Spleen (tissue), 11 donors: Measurements from ENCODE around the gene IL6R. TPM values are rescaled to one million over a fixed set of nuclear protein-coding genes. Genes with fewer than 3 reads are reported as not detected.
A peak's percentile ranks its signal among the peaks of the same experiment; 100 is the strongest.

Experiments used
- DNase-seq: peaks from one replicate; pipeline ENCODE4 v3.0.0-alpha.2; 2020
- H3K27ac ChIP-seq, 8 donors: fragments of 200-600 bp; sonication (generic) in 7 of 8; 1 replicate in 4 of 8; 2 replicates in 4 of 8; pipeline versions ENCODE4 v1.5.0 to v1.8.0; 2016 to 2021; ENCODE audit warnings: inconsistent platforms in 4 of 8, mild to moderate bottlenecking in 4 of 8, moderate library complexity in 1 of 8
- H3K27me3 ChIP-seq, 7 donors: fragments of 200-600 bp; sonication (generic) in 6 of 7; replicated peaks in 1 of 7; 1 replicate in 4 of 7; 2 replicates in 3 of 7; pipeline versions ENCODE4 v1.5.0 to v1.8.0; 2016 to 2021; ENCODE audit warnings: inconsistent platforms in 3 of 7, mild to moderate bottlenecking in 1 of 7
- H3K36me3 ChIP-seq, 6 donors: fragments of 200-600 bp; sonication (generic) in 5 of 6; 1 replicate in 4 of 6; 2 replicates in 2 of 6; pipeline versions ENCODE4 v1.5.0 to v1.8.0; 2016 to 2021; ENCODE audit warnings: inconsistent platforms in 2 of 6
- H3K4me1 ChIP-seq, 6 donors: fragments of 200-600 bp; sonication (generic) in 5 of 6; 1 replicate in 3 of 6; 2 replicates in 3 of 6; pipeline versions ENCODE4 v1.5.0 to v1.8.0; 2016 to 2021; ENCODE audit warnings: inconsistent platforms in 3 of 6
- H3K4me3 ChIP-seq, 8 donors: fragments of 200-600 bp; sonication (generic) in 7 of 8; 1 replicate in 4 of 8; 2 replicates in 4 of 8; pipeline versions ENCODE4 v1.5.0 to v1.8.0; 2016 to 2021; ENCODE audit warnings: inconsistent platforms in 4 of 8, mild to moderate bottlenecking in 4 of 8, moderate library complexity in 2 of 8
- H3K9me3 ChIP-seq, 8 donors: fragments of 200-600 bp; sonication (generic) in 7 of 8; 1 replicate in 4 of 8; 2 replicates in 4 of 8; pipeline versions ENCODE4 v1.5.0 to v1.8.0; 2016 to 2021; ENCODE audit warnings: inconsistent platforms in 4 of 8
- CTCF ChIP-seq, 11 experiments: fragments of 200-600 bp in 7 of 11; fragments of 450-650 bp in 4 of 11; sonication (generic) in 4 of 11; IDR thresholded peaks in 8 of 11; conservative IDR thresholded peaks in 3 of 11; 1 replicate in 7 of 11; 2 replicates in 4 of 11; pipeline versions ENCODE4 v1.4.0 to v1.8.0; 2016 to 2021; ENCODE audit warnings: antibody characterized with exemption in 11 of 11, inconsistent platforms in 4 of 11, mild to moderate bottlenecking in 1 of 11
- POLR2A ChIP-seq, 3 donors: fragments of 450-650 bp; IDR thresholded peaks; one replicate each; pipeline ENCODE4 v1.5.1; 2017; ENCODE audit warnings: antibody characterized with exemption in 3 of 3, mild to moderate bottlenecking in 1 of 3
- POLR2AphosphoS5 ChIP-seq, 3 donors: sonication (generic); formaldehyde crosslinking; IDR thresholded peaks; one replicate each; pipeline ENCODE4 v1.5.1; 2017; ENCODE audit warnings: antibody characterized with exemption in 3 of 3
- WGBS, 5 donors: extraction: QIAGEN DNeasy Blood & Tissue Kit in 3 of 5; methylation state at CpG; one replicate each; pipeline versions ENCODE4 v1.1.5 to v1.1.7; 2013 to 2018; 5-methylcytosine and 5-hydroxymethylcytosine counted together
- intact Hi-C: fragments of 100-400 bp; cut with DNase I; formaldehyde crosslinking; loops from one replicate; pipeline ENCODE4 v1.15.0; 2023; ENCODE audit warnings: low total_unique reads
- polyA plus RNA-seq, 3 donors: library from polyadenylated mRNA; stranded (reverse); fragments of 200-250 nt; gene quantifications; one replicate each; pipeline ENCODE4 v1.2.1, GENCODE V29; 2013
- total RNA-seq, 7 donors: library from RNA; depleted of rRNA in 3 of 7; stranded (reverse); fragments of >200 nt in 3 of 7; fragmentation: NEBNext Ultra II Directional in 4 of 7; extraction: Animal tissue kit (Norgen Biotek cat#: 25700) in 4 of 7; gene quantifications; one replicate each; pipeline versions ENCODE4 v1.1.0 to v1.2.1, GENCODE V29; 2016 to 2021
- donor health status: healthy with polysubstance abuse.
- donor health status: DM: no; HTN: no; CAD: no; lungs with moderate emphysema.
- donor health status: DM: no; HTN: no; CAD: no.
- donor health status: Bipolar disorder and iron deficiency.
- donor health status: healthy.
- donor health status: DM: no; HTN: no; CAD: no.
- donor health status: DM: yes; HTN: yes; CAD: no.

Gene IL6R
- total and polyA plus RNA-seq, 10 donors: 2.8 to 74.5 (median 47.8) TPM

GRCh38 chr1:154488922-154489321 is 83.8 kb downstream of the IL6R start:
- no peak for DNase-seq
- Histone ChIP-seq H3K4me3 (no peak overlapping the region), H3K27me3 (no peaks in the 10 kb centered on the region), H3K36me3 (peaks cover 0 to 29% (median 0%) of the 10 kb centered on the region in 6 donors), H3K4me1 (peaks cover 33 to 100% (median 75%) of the 10 kb centered on the region in 6 donors), H3K9me3 (no peaks in the 10 kb centered on the region), H3K27ac (peak overlapping the region in 7 of 8 donors; percentile 17 to 76 (median 38))
- intact Hi-C loops: loop anchor here (10.0 kb wide), 1 partner anchor 276 kb away; no protein-coding TSS in a partner anchor
- 64 to 92% (median 74%) methylated on average over 20 of the region's 20 CpGs for WGBS, 5 donors
- TF ChIP-seq POLR2AphosphoS5 (IDR thresholded peaks at IDR 0.05) (peak in 2 of 3 donors; percentile 33 to 48), CTCF (IDR thresholded peaks at IDR 0.05 in 8 of 11, conservative IDR thresholded peaks at IDR 0.05 in 3 of 11) (no peak)

- DNase-seq: no peak
- intact Hi-C loops: loop anchor here (5.0 to 10.0 kb wide), 2 partner anchors 68 to 275 kb away; partner anchors contain the start of gene UBE2Q1
- Histone ChIP-seq H3K4me1 (peaks cover 38 to 100% (median 79%) of the 10 kb centered on the region in 6 donors), H3K4me3 (no peak overlapping the region), H3K36me3 (peaks cover 0 to 25% (median 0%) of the 10 kb centered on the region in 6 donors), H3K27me3 (no peaks in the 10 kb centered on the region), H3K9me3 (no peaks in the 10 kb centered on the region), H3K27ac (peak overlapping the region in 5 of 8 donors; percentile 26 to 76 (median 48))
- no peak for TF ChIP-seq CTCF (IDR thresholded peaks at IDR 0.05 in 8 of 11, conservative IDR thresholded peaks at IDR 0.05 in 3 of 11)
- TF ChIP-seq POLR2AphosphoS5 (IDR thresholded peaks at IDR 0.05): no peak
- no peak for TF ChIP-seq POLR2A (IDR thresholded peaks at IDR 0.05)
- 58 to 71% (median 60%) methylated on average over 5 of the region's 5 CpGs for WGBS, 5 donors
Observed at GRCh38 chr1:154489695-154490274, 84.6 kb downstream of the IL6R start.

- Histone ChIP-seq H3K4me1 (peaks cover 42 to 100% (median 81%) of the 10 kb centered on the region in 6 donors), H3K36me3 (peaks cover 0 to 25% (median 0%) of the 10 kb centered on the region in 6 donors), H3K27ac (peak overlapping the region in 5 of 8 donors; percentile 26 to 76 (median 48)), H3K9me3 (no peaks in the 10 kb centered on the region), H3K27me3 (no peaks in the 10 kb centered on the region), H3K4me3 (no peak overlapping the region)
- no peak for DNase-seq
- 20 to 45% (median 37%) methylated on average over 1 of the region's 1 CpG for WGBS, 5 donors
- TF ChIP-seq POLR2A (IDR thresholded peaks at IDR 0.05) (no peak), POLR2AphosphoS5 (IDR thresholded peaks at IDR 0.05) (no peak), CTCF (IDR thresholded peaks at IDR 0.05 in 8 of 11, conservative IDR thresholded peaks at IDR 0.05 in 3 of 11) (no peak)
- intact Hi-C loops: loop anchor here (5.0 kb wide), 1 partner anchor 67 kb away; the partner anchor contains the start of gene UBE2Q1
Observed at GRCh38 chr1:154490317-154490716, 85.2 kb downstream of the IL6R start.

GRCh38 chr1:154492115-154492514 is 87.0 kb downstream of the IL6R start:
- Histone ChIP-seq H3K4me1 (peaks cover 45 to 100% (median 83%) of the 10 kb centered on the region in 6 donors), H3K27ac (peak overlapping the region in 7 of 8 donors; percentile 14 to 81 (median 76)), H3K36me3 (peaks cover 0 to 16% (median 0%) of the 10 kb centered on the region in 6 donors), H3K9me3 (no peaks in the 10 kb centered on the region), H3K4me3 (peak overlapping the region in 1 of 8 donors; percentile 45), H3K27me3 (no peaks in the 10 kb centered on the region)
- DNase-seq: peak; percentile 43
- no peak for TF ChIP-seq POLR2AphosphoS5 (IDR thresholded peaks at IDR 0.05)
- TF ChIP-seq POLR2A (IDR thresholded peaks at IDR 0.05): no peak
- no peak for TF ChIP-seq CTCF (IDR thresholded peaks at IDR 0.05 in 8 of 11, conservative IDR thresholded peaks at IDR 0.05 in 3 of 11)
- WGBS, 5 donors: 36 to 49% (median 45%) methylated on average over 4 of the region's 4 CpGs
- intact Hi-C loops: loop anchor here (5.0 kb wide), 1 partner anchor 65 kb away; the partner anchor contains the start of gene UBE2Q1
